Thoracic aorta (tissue), 2 donors: ENCODE results near the gene ATG7. TPM values are rescaled to one million over a fixed set of nuclear protein-coding genes. Genes with fewer than 3 reads are reported as not detected.
A peak's percentile ranks its signal among the peaks of the same experiment; 100 is the strongest.

ENCODE experiments used
- ATAC-seq: fragments of 150-250 bp; one replicate; pipeline ENCODE4 v1.8.0; 2017; ENCODE audit warnings: low read depth; ENCODE audit not compliant: insufficient number of reproducible peaks, low FRiP score
- DNase-seq: peaks from one replicate; pipeline ENCODE4 v3.0.0-alpha.2; 2020; ENCODE audit warnings: low spot score
- H3K27ac ChIP-seq, 2 donors: fragments of 200-600 bp; sonication (generic); 1 replicate in 1 of 2; 2 replicates in 1 of 2; pipeline ENCODE4 v1.5.1; 2016; ENCODE audit warnings: mild to moderate bottlenecking in 2 of 2, moderate library complexity in 2 of 2
- H3K27me3 ChIP-seq: fragments of 200-600 bp; sonication (generic); replicated peaks from 2 replicates; pipeline ENCODE4 v1.6.0; 2016; ENCODE audit warnings: mild to moderate bottlenecking; ENCODE audit not compliant: insufficient read depth
- H3K36me3 ChIP-seq: fragments of 200-600 bp; sonication (generic); one replicate; pipeline ENCODE4 v1.5.1; 2016
- H3K4me1 ChIP-seq, 2 donors: fragments of 200-600 bp; sonication (generic); 1 replicate in 1 of 2; 2 replicates in 1 of 2; pipeline versions ENCODE4 v1.5.1 to v1.6.0; 2016; ENCODE audit warnings: low read depth in 2 of 2, mild to moderate bottlenecking in 1 of 2; ENCODE audit not compliant: control insufficient read depth in 1 of 2
- H3K4me3 ChIP-seq: fragments of 200-600 bp; sonication (generic); 2 replicates; pipeline ENCODE4 v1.5.1; 2016; ENCODE audit warnings: mild to moderate bottlenecking
- H3K9me3 ChIP-seq: fragments of 200-600 bp; sonication (generic); 2 replicates; pipeline ENCODE4 v1.5.1; 2016
- CTCF ChIP-seq: fragments of 200-600 bp; sonication (generic); IDR thresholded peaks from one replicate; pipeline ENCODE4 v1.5.1; 2019; ENCODE audit warnings: antibody characterized with exemption
- total RNA-seq, 2 donors: library from RNA; depleted of rRNA; stranded (reverse); fragments of >200 nt; gene quantifications; one replicate each; pipeline versions ENCODE4 v1.1.0 to v1.2.3, GENCODE V29; 2016

Gene ATG7
- total RNA-seq, 2 donors from 2014 or later, result 56.6 to 88.3 TPM

DNA sequence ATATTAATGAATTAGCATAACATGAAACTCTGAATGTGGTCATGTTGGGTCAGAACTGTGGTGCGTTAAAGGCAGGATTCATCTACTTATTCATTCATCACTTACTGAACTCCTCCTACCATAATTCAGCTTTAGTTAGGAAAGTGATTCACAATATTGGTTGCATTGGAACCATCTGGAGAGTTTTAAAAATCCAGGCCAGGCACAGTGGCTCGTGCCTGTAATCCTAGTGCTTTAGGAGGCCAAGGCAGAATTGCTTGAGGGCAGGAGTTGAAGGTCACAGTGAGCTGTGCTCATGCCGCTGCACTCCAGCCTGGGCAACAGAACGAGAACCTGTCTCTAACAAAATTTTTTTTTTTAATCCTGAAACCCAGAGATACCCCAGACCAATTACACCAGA, 44.2 kb upstream of the ATG7 start:
- Histone ChIP-seq H3K4me1 (peaks cover 20 to 29% of the 10 kb centered on the region in 2 donors), H3K9me3 (no peaks in the 10 kb centered on the region), H3K27ac (no peak overlapping the region), H3K36me3 (no peaks in the 10 kb centered on the region), H3K4me3 (no peak overlapping the region), H3K27me3 (no peaks in the 10 kb centered on the region)
- ATAC-seq, result no peak
- TF ChIP-seq CTCF, result no peak
- no peak for DNase-seq

GRCh38 chr3:11230125-11230524, 42.1 kb upstream of the ATG7 start:
- peaks cover 15 to 23% of the 10 kb centered on the region in 2 donors for H3K4me1 ChIP-seq
- peak overlapping the region; percentile 29 to 59 for H3K27ac ChIP-seq
- H3K27me3 ChIP-seq, result no peaks in the 10 kb centered on the region
- no peak overlapping the region for H3K4me3 ChIP-seq
- DNase-seq, result no peak
- no peaks in the 10 kb centered on the region for H3K9me3 ChIP-seq
- TF ChIP-seq CTCF, result no peak
- ATAC-seq, result peak; percentile 12
- H3K36me3 ChIP-seq, result no peaks in the 10 kb centered on the region

DNA sequence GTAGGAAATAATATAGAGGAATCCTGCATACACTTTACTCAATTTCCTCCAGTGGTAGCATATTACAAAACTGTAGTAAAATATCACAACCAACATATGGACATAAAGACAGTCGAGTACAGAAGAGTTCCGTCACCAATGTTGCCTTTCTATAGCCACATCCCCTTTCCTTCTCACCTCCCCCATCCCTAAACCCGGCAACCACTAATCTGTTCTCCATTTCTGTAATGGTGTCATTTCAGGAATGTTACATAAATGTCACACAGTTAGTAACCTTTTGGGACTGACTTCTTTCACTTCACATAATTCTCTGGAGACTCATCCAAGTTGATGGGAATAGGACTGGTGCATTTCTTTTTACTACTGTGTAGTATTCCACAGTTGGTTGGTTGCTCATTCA, 41.4 kb upstream of the ATG7 start:
- no peak for TF ChIP-seq CTCF
- H3K27ac ChIP-seq, result peak overlapping the region in 1 of 2 donors; percentile 59
- H3K4me1 ChIP-seq, result peaks cover 9 to 16% of the 10 kb centered on the region in 2 donors
- no peaks in the 10 kb centered on the region for H3K27me3 ChIP-seq
- no peaks in the 10 kb centered on the region for H3K9me3 ChIP-seq
- ATAC-seq, result no peak
- H3K36me3 ChIP-seq, result peaks cover 3% of the 10 kb centered on the region
- DNase-seq, result no peak
- H3K4me3 ChIP-seq, result no peak overlapping the region

GRCh38 chr3:11235385-11235784, 36.8 kb upstream of the ATG7 start:
- no peak overlapping the region for H3K4me3 ChIP-seq
- peaks cover 3% of the 10 kb centered on the region for H3K36me3 ChIP-seq
- peaks cover 0 to 12% of the 10 kb centered on the region in 2 donors for H3K4me1 ChIP-seq
- no peak overlapping the region for H3K27ac ChIP-seq
- no peak for TF ChIP-seq CTCF
- ATAC-seq, result no peak
- H3K27me3 ChIP-seq, result no peaks in the 10 kb centered on the region
- DNase-seq, result no peak
- H3K9me3 ChIP-seq, result no peaks in the 10 kb centered on the region

GRCh38 chr3:11236588-11237461, 35.4 kb upstream of the ATG7 start:
- no peak for DNase-seq
- H3K9me3 ChIP-seq, result no peaks in the 10 kb centered on the region
- peaks cover 3% of the 10 kb centered on the region for H3K36me3 ChIP-seq
- TF ChIP-seq CTCF, result peak; percentile 48
- no peak for ATAC-seq
- peak overlapping the region in 1 of 2 donors; percentile 7 for H3K27ac ChIP-seq
- H3K27me3 ChIP-seq, result no peaks in the 10 kb centered on the region
- H3K4me3 ChIP-seq, result no peak overlapping the region
- H3K4me1 ChIP-seq, result peaks cover 0 to 5% of the 10 kb centered on the region in 2 donors
